ENCODE results near the gene CFAP92.

CFAP92 gene

GRCh38 chr3:128878011-128878457, 115.8 kb downstream of the CFAP92 start:
- POLR2A ChIA-PET (ENCODE audit: low non-redundant PET) = interaction anchor here (1.1 kb wide), 1 partner anchor 11 kb away, joined by 7 read pairs; no protein-coding TSS in a partner anchor
- no peak overlapping the region; the same call in 1 of the 2 replicates for H3K27ac ChIP-seq
- DNase-seq (ENCODE audit: low spot score) = no peak
- TF ChIP-seq, protein P1, sequence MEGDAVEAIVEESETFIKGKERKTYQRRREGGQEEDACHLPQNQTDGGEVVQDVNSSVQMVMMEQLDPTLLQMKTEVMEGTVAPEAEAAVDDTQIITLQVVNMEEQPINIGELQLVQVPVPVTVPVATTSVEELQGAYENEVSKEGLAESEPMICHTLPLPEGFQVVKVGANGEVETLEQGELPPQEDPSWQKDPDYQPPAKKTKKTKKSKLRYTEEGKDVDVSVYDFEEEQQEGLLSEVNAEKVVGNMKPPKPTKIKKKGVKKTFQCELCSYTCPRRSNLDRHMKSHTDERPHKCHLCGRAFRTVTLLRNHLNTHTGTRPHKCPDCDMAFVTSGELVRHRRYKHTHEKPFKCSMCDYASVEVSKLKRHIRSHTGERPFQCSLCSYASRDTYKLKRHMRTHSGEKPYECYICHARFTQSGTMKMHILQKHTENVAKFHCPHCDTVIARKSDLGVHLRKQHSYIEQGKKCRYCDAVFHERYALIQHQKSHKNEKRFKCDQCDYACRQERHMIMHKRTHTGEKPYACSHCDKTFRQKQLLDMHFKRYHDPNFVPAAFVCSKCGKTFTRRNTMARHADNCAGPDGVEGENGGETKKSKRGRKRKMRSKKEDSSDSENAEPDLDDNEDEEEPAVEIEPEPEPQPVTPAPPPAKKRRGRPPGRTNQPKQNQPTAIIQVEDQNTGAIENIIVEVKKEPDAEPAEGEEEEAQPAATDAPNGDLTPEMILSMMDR (conservative IDR thresholded peaks at IDR 0.05; ENCODE audit: low read depth) = no peak
- CTCF ChIA-PET = interaction anchor here (0.5 to 2.2 kb wide), 6 partner anchors 19 to 437 kb away, joined by 3 to 7 read pairs (median 4); no protein-coding TSS in a partner anchor

DNA sequence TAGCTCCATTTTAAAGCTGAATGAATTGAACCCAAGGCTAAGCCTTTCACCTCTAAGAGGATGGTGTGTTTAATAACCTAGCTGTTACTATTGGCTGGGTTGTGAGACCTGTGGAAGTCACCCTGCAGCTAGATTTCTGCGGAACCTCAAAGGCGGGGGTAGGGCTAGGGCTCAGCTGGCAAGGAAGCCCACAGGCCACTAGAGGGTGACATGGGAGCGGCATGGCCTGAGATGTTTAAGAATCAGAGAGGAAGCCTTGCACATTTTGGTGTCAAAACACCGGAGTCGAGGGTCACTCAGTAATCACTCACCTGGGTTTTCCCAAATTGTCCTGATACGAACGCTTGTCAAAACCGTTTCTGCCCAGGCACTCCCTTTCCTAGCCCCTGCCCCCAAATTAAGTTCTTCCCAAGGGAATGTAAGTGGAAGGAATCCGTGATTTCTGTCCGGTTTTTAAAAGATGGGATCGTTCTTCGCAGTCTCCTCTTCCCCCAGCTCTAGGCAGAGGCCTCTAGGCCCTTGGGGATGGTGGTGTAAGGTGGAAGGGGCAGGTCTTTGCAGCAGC, 118.2 kb downstream of the CFAP92 start:
- CTCF ChIA-PET = interaction anchor here (1.0 kb wide), 1 partner anchor 258 kb away, joined by 3 read pairs; no protein-coding TSS in a partner anchor
- H3K27ac ChIP-seq = no peak overlapping the region
- DNase-seq (ENCODE audit: low spot score) = no peak
- POLR2A ChIA-PET (ENCODE audit: low non-redundant PET) = interaction anchor here (0.6 kb wide), 1 partner anchor 8 kb away, joined by 3 read pairs; no protein-coding TSS in a partner anchor
- TF ChIP-seq, protein P1 (conservative IDR thresholded peaks at IDR 0.05; ENCODE audit: low read depth) = no peak

- DNase-seq (ENCODE audit: low spot score) = no peak
- ChIA-PET CTCF (interaction anchor here (1.0 kb wide), 1 partner anchor 257 kb away, joined by 3 read pairs; no protein-coding TSS in a partner anchor), POLR2A (ENCODE audit: low non-redundant PET) (no interaction called here)
- TF ChIP-seq, protein P1 (conservative IDR thresholded peaks at IDR 0.05; ENCODE audit: low read depth) = no peak
- H3K27ac ChIP-seq = no peak overlapping the region
These were observed 119.2 kb downstream of the CFAP92 start for GRCh38 chr3:128874481-128875180.

DNA sequence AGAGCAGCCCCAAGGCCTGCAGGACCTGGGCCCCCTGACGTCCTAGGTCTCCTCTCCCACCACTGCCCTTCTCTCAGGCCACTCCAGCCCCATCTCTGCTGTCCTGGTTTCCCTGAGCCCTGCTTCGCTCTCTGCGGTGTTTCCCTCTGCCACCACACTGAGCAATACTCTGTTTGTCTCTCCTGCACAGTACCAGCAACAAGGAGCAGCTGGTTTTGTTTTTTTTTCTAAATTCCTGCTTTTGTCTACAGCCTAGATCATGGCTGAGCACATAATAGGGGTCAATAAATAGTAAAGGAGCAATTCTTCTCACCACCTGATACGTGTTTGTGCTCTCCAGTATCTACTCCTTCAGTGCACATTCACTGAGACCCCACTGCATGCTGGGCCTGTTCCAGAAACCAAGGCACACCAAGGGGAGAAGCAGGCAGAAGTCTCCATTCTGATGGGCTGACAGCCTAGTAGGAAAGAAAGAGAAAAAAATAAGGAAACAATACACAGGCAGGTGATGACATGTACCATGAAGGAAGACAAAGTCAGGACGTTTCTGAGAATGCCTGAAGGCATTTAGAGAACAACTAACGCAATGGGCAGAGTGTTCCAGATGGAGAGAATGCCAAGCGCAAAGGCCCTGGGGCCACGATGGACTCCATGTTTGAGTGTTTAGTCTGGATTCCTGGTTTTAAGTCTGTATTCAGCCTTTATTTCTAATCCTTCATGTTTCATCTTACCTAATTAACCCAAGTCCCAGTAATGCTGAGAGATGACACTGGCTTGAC, 120.4 kb downstream of the CFAP92 start:
- no peak for DNase-seq (ENCODE audit: low spot score)
- ChIA-PET POLR2A (ENCODE audit: low non-redundant PET) (no interaction called here), CTCF (no interaction called here)
- H3K27ac ChIP-seq = no peak overlapping the region
- TF ChIP-seq, protein P1 (conservative IDR thresholded peaks at IDR 0.05; ENCODE audit: low read depth) = no peak

- TF ChIP-seq, protein P1 (conservative IDR thresholded peaks at IDR 0.05; ENCODE audit: low read depth) = no peak
- H3K27ac ChIP-seq = no peak overlapping the region
- POLR2A ChIA-PET (ENCODE audit: low non-redundant PET) = no interaction called here
- CTCF ChIA-PET = no interaction called here
- no peak for DNase-seq (ENCODE audit: low spot score)
These were observed 121.1 kb downstream of the CFAP92 start for GRCh38 chr3:128872744-128873143.

DNA sequence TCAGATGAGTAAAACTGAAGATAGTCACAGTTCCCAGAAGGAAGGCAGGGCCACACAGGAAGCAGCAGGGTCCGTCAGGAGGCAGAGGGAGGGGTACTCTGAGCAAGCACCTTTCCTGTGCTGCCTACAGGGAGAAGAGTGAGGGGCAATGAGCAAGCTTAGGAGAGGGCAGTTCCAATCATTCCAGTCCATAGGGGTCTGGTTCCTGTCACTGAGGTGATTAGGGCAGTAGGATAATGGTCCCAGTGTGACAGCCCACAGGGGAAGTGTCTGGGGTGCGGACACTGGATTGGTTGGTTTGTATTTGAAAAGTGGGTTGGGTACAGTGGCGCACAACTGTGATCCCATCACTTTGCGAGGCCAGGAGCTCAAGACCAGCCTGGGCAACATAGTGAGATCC, 121.6 kb downstream of the CFAP92 start:
- TF ChIP-seq, protein P1 (conservative IDR thresholded peaks at IDR 0.05; ENCODE audit: low read depth) = no peak
- H3K27ac ChIP-seq = no peak overlapping the region
- CTCF ChIA-PET = interaction anchor here (0.6 kb wide), 1 partner anchor 807 kb away, joined by 4 read pairs; no protein-coding TSS in a partner anchor
- POLR2A ChIA-PET (ENCODE audit: low non-redundant PET) = no interaction called here
- no peak for DNase-seq (ENCODE audit: low spot score)
